ENCODE results near the gene IQCB1. TPM values are rescaled to one million over a fixed set of nuclear protein-coding genes. Genes with fewer than 3 reads are reported as not detected.

The IQCB1 gene
- total and polyA plus RNA-seq, 2 experiments from 2014 or later: 28.8 to 39.0 TPM

DNA sequence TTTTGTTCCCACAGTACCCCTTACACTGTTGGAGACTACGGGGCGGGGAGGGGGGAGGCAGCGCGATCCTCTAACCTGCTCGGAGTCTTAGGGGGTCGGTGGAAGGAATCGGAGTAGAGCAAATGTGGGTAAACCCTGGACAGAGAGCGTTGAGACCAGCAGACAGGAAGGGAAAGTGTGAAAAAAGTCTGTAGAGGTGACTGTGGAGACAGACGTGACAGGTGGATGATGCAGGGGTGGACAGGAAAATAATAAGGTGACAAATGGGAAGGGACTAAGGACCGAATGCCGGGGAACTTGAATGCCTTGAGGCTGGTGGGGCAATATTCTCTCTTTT is 573 bp upstream of the IQCB1 start:
- peak overlapping the region; percentile 94 for H3K4me3 Mint-ChIP-seq
- Histone ChIP-seq H3K4me3 (peak overlapping the region; percentile 90), H3K36me3 (ENCODE audit: insufficient read depth) (0 out of 2 replicates have a peak, but pooled peaks cover 4% of the 10 kb centered on the region), H4K20me1 (replicated peaks; ENCODE audit: insufficient read depth) (no peaks in the 10 kb centered on the region), H3F3A (replicated peaks; ENCODE audit: low read depth) (no peaks in the 10 kb centered on the region), H3K79me2 (replicated peaks; ENCODE audit: insufficient read depth) (peaks cover 24% of the 10 kb centered on the region; the same call in 1 of the 2 replicates), H3K27me3 (ENCODE audit: insufficient read depth) (peaks cover 11% of the 10 kb centered on the region), H3K4me2 (peak overlapping the region; percentile 85), H2AFZ (peak overlapping the region; percentile 90), H3K27ac (ENCODE audit: low read depth) (no peak overlapping the region), H3K4me1 (ENCODE audit: insufficient read depth) (peaks cover 11% of the 10 kb centered on the region; the same call in 1 of the 2 replicates), H3K9me2 (ENCODE audit: insufficient read depth) (no peaks in the 10 kb centered on the region)
- peaks cover 26% of the 10 kb centered on the region for H3K36me3 Mint-ChIP-seq (ENCODE audit: low read depth)
- H3K9me3 Mint-ChIP-seq: no peaks in the 10 kb centered on the region; the same call in 2 of the 3 replicates
- H3K4me1 Mint-ChIP-seq: peaks cover 12% of the 10 kb centered on the region; the same call in 2 of the 3 replicates
- no peaks in the 10 kb centered on the region for H3K27me3 Mint-ChIP-seq (ENCODE audit: insufficient read depth, low read depth, poor library complexity)
- no peak for DNase-seq (ENCODE audit: low spot score)
- TF ChIP-seq STAT1 (IDR thresholded peaks at IDR 0.05; ENCODE audit: unreplicated experiment): no peak
- TF ChIP-seq EZH2 (IDR thresholded peaks at IDR 0.05; ENCODE audit: low read depth, unreplicated experiment): no peak
- TF ChIP-seq EZH2phosphoT487 (IDR thresholded peaks at IDR 0.05; ENCODE audit: unreplicated experiment): no peak
- no peak for TF ChIP-seq NANOG (IDR thresholded peaks at IDR 0.05; ENCODE audit: borderline replicate concordance)
- TF ChIP-seq, protein P1, sequence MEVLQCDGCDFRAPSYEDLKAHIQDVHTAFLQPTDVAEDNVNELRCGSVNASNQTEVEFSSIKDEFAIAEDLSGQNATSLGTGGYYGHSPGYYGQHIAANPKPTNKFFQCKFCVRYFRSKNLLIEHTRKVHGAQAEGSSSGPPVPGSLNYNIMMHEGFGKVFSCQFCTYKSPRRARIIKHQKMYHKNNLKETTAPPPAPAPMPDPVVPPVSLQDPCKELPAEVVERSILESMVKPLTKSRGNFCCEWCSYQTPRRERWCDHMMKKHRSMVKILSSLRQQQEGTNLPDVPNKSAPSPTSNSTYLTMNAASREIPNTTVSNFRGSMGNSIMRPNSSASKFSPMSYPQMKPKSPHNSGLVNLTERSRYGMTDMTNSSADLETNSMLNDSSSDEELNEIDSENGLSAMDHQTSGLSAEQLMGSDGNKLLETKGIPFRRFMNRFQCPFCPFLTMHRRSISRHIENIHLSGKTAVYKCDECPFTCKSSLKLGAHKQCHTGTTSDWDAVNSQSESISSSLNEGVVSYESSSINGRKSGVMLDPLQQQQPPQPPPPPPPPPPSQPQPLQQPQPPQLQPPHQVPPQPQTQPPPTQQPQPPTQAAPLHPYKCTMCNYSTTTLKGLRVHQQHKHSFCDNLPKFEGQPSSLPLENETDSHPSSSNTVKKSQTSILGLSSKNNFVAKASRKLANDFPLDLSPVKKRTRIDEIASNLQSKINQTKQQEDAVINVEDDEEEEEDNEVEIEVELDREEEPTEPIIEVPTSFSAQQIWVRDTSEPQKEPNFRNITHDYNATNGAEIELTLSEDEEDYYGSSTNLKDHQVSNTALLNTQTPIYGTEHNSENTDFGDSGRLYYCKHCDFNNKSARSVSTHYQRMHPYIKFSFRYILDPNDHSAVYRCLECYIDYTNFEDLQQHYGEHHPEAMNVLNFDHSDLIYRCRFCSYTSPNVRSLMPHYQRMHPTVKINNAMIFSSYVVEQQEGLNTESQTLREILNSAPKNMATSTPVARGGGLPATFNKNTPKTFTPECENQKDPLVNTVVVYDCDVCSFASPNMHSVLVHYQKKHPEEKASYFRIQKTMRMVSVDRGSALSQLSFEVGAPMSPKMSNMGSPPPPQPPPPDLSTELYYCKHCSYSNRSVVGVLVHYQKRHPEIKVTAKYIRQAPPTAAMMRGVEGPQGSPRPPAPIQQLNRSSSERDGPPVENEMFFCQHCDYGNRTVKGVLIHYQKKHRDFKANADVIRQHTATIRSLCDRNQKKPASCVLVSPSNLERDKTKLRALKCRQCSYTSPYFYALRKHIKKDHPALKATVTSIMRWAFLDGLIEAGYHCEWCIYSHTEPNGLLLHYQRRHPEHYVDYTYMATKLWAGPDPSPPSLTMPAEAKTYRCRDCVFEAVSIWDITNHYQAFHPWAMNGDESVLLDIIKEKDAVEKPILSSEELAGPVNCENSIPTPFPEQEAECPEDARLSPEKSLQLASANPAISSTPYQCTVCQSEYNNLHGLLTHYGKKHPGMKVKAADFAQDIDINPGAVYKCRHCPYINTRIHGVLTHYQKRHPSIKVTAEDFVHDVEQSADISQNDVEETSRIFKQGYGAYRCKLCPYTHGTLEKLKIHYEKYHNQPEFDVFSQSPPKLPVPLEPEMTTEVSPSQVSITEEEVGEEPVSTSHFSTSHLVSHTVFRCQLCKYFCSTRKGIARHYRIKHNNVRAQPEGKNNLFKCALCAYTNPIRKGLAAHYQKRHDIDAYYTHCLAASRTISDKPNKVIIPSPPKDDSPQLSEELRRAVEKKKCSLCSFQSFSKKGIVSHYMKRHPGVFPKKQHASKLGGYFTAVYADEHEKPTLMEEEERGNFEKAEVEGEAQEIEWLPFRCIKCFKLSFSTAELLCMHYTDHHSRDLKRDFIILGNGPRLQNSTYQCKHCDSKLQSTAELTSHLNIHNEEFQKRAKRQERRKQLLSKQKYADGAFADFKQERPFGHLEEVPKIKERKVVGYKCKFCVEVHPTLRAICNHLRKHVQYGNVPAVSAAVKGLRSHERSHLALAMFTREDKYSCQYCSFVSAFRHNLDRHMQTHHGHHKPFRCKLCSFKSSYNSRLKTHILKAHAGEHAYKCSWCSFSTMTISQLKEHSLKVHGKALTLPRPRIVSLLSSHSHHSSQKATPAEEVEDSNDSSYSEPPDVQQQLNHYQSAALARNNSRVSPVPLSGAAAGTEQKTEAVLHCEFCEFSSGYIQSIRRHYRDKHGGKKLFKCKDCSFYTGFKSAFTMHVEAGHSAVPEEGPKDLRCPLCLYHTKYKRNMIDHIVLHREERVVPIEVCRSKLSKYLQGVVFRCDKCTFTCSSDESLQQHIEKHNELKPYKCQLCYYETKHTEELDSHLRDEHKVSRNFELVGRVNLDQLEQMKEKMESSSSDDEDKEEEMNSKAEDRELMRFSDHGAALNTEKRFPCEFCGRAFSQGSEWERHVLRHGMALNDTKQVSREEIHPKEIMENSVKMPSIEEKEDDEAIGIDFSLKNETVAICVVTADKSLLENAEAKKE (CRISPR knock-in tag; IDR thresholded peaks at IDR 0.05): no peak
- no peak for TF ChIP-seq CREB1 (CRISPR knock-in tag; IDR thresholded peaks at IDR 0.05; ENCODE audit: low read depth)
- no peak for TF ChIP-seq POLR2AphosphoS5 (IDR thresholded peaks at IDR 0.05; ENCODE audit: low read depth)
- TF ChIP-seq, protein P2, sequence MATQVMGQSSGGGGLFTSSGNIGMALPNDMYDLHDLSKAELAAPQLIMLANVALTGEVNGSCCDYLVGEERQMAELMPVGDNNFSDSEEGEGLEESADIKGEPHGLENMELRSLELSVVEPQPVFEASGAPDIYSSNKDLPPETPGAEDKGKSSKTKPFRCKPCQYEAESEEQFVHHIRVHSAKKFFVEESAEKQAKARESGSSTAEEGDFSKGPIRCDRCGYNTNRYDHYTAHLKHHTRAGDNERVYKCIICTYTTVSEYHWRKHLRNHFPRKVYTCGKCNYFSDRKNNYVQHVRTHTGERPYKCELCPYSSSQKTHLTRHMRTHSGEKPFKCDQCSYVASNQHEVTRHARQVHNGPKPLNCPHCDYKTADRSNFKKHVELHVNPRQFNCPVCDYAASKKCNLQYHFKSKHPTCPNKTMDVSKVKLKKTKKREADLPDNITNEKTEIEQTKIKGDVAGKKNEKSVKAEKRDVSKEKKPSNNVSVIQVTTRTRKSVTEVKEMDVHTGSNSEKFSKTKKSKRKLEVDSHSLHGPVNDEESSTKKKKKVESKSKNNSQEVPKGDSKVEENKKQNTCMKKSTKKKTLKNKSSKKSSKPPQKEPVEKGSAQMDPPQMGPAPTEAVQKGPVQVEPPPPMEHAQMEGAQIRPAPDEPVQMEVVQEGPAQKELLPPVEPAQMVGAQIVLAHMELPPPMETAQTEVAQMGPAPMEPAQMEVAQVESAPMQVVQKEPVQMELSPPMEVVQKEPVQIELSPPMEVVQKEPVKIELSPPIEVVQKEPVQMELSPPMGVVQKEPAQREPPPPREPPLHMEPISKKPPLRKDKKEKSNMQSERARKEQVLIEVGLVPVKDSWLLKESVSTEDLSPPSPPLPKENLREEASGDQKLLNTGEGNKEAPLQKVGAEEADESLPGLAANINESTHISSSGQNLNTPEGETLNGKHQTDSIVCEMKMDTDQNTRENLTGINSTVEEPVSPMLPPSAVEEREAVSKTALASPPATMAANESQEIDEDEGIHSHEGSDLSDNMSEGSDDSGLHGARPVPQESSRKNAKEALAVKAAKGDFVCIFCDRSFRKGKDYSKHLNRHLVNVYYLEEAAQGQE (IDR thresholded peaks at IDR 0.05; ENCODE audit: unreplicated experiment): no peak
- TF ChIP-seq ZNF114 (CRISPR knock-in tag; IDR thresholded peaks at IDR 0.05): no peak
- TF ChIP-seq ZNF331 (CRISPR knock-in tag; IDR thresholded peaks at IDR 0.05; ENCODE audit: low read depth): no peak
- TF ChIP-seq, protein P3, sequence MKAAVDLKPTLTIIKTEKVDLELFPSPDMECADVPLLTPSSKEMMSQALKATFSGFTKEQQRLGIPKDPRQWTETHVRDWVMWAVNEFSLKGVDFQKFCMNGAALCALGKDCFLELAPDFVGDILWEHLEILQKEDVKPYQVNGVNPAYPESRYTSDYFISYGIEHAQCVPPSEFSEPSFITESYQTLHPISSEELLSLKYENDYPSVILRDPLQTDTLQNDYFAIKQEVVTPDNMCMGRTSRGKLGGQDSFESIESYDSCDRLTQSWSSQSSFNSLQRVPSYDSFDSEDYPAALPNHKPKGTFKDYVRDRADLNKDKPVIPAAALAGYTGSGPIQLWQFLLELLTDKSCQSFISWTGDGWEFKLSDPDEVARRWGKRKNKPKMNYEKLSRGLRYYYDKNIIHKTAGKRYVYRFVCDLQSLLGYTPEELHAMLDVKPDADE (IDR thresholded peaks at IDR 0.05): no peak
- no peak for TF ChIP-seq JUNB (IDR thresholded peaks at IDR 0.05; ENCODE audit: unreplicated experiment)
- TF ChIP-seq, protein P4, sequence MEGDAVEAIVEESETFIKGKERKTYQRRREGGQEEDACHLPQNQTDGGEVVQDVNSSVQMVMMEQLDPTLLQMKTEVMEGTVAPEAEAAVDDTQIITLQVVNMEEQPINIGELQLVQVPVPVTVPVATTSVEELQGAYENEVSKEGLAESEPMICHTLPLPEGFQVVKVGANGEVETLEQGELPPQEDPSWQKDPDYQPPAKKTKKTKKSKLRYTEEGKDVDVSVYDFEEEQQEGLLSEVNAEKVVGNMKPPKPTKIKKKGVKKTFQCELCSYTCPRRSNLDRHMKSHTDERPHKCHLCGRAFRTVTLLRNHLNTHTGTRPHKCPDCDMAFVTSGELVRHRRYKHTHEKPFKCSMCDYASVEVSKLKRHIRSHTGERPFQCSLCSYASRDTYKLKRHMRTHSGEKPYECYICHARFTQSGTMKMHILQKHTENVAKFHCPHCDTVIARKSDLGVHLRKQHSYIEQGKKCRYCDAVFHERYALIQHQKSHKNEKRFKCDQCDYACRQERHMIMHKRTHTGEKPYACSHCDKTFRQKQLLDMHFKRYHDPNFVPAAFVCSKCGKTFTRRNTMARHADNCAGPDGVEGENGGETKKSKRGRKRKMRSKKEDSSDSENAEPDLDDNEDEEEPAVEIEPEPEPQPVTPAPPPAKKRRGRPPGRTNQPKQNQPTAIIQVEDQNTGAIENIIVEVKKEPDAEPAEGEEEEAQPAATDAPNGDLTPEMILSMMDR (conservative IDR thresholded peaks at IDR 0.05; ENCODE audit: low read depth in 2 of 2): no peak
- peak overlapping the region; percentile 48; the same call in 1 of the 2 replicates for H3K27ac Mint-ChIP-seq
- ATAC-seq: no peak
